ENCODE measurements around the gene ZIC1.

Gene ZIC1

DNA sequence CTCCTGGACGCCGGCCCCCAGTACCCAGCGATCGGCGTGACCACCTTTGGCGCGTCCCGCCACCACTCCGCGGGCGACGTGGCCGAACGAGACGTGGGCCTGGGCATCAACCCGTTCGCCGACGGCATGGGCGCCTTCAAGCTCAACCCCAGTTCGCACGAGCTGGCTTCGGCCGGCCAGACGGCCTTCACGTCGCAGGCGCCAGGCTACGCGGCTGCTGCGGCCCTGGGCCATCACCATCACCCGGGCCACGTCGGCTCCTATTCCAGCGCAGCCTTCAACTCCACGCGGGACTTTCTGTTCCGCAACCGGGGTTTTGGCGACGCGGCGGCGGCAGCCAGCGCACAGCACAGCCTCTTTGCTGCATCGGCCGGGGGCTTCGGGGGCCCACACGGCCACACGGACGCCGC lies 956 bp downstream of the ZIC1 start:
- DNase-seq (ENCODE audit: low read depth in 3 of 3, low spot score in 1 of 3): no peak

DNA sequence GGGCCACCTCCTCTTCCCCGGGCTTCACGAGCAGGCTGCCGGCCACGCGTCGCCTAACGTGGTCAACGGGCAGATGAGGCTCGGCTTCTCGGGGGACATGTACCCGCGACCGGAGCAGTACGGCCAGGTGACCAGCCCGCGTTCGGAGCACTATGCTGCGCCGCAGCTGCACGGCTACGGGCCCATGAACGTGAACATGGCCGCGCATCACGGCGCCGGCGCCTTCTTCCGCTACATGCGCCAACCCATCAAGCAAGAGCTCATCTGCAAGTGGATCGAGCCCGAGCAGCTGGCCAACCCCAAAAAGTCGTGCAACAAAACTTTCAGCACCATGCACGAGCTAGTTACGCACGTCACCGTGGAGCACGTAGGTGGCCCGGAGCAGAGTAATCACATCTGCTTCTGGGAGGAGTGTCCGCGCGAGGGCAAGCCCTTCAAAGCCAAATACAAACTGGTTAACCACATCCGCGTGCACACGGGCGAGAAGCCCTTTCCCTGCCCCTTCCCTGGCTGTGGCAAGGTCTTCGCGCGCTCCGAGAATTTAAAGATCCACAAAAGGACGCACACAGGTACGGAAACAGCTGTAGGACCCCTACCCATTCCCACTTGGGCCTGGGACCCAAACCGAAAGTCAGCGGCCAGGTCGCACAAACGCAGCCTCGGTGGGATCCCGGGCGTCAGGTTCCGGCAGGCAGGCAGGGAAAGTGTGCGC lies 1.5 kb downstream of the ZIC1 start:
- no peak for DNase-seq (ENCODE audit: low read depth in 3 of 3, low spot score in 1 of 3)

DNA sequence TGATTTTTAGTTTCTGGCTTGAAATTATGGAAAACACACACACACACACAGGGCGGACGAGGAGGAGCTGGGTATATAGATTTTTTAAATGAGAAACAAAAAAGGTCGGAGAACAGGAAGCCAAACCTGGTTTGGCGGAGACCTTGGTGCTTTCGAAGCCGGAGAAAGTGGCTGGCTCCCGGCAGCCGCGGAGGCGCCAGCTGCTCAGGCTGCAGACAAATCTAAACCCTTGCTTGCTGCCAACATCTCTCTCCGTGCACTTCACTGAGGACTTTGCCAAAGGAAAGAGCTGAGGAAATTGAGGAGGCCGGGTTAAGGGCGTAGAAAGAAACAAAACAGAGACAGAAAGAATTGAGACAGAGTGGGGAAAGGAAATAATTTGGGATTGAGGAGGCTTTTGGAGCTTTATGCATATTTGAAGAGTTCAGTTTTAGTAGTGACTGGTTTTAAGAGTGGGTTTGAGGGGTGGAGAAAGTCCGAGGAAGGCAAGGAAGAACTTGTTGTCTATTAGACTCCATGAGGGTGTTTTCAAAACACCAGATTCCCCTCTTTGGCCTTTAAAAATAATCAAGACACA lies 2.2 kb downstream of the ZIC1 start:
- DNase-seq (ENCODE audit: low read depth in 3 of 3, low spot score in 1 of 3): no peak

DNA sequence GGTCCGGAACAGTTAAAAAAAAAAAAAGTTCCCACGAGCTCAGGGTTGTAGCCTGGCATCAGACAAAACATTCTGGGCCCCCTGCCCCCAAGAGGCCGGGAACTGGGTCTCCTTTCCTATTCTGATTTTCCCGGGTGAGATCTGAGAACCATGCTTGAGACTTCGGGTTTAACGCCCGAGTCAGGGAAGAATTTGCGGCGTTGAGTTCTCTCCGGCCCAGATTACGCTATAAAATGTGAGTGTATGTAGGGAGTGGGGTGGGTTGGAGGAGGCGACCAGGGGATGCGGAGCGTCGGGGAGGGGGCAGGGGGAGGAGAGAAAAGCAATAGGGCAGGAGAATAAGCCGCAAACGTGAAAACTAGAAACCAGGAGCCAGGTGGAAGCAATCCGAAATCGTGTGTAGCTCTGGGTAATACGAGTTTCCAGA lies 2.7 kb downstream of the ZIC1 start:
- no peak for DNase-seq (ENCODE audit: low read depth in 3 of 3, low spot score in 1 of 3)

DNA sequence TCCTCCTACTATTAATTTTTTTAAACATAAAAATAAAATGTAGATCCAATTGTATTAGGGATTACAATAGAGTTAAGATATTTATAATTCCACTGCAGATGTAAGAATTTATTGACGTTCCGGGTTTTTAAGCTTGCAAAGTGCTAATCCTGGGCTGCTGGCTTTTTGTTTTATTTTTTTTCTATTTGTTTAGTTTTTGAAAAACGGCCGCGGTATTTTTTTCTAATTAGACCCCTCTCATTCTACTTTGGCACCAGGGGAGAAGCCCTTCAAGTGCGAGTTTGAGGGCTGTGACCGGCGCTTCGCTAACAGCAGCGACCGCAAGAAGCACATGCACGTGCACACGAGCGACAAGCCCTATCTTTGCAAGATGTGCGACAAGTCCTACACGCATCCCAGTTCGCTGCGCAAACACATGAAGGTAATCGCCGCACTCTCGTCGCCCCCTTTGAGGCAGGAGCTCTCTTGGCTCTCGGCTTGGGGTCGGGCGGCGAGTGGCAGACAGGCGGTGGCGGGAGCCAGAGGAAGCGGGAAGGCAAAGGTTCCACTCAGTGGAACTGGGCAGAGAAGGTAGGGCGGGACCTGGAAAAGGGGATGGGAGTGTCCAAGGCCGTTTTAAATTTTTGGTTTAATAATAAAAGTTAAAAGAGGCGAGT lies 3.2 kb downstream of the ZIC1 start:
- DNase-seq (ENCODE audit: low read depth in 3 of 3, low spot score in 1 of 3): no peak

DNA sequence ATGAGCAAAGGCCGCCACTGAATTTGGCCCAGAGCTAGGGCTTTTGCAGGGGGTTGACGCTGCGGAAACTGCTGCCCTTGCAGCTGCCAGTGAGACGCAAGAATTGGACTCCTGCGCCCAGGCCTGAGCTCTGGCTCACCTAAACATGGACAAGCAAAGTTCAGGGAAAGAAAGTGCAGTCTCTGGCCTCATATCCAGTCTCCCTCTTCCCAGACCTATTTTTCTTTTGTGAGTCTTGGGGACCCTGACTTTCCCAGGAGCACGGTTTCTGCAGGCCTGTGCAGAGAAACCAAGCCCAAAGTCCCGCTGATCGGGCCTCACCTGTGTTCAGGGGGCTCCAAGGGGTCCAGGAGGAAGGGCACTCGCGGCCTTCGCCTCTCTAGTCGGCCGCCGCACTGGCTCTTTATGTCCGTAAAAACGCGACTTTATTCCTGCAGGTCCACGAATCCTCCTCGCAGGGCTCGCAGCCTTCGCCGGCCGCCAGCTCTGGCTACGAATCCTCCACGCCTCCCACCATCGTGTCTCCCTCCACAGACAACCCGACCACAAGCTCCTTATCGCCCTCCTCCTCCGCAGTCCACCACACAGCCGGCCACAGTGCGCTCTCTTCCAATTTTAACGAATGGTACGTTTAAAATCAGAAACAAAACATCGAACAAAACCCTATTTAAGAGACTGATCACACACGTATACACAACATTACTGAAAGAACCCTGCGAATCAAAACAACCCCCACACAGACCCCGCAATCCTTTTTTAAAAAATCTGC lies 3.9 kb downstream of the ZIC1 start:
- DNase-seq (ENCODE audit: low read depth in 3 of 3, low spot score in 1 of 3): no peak

DNA sequence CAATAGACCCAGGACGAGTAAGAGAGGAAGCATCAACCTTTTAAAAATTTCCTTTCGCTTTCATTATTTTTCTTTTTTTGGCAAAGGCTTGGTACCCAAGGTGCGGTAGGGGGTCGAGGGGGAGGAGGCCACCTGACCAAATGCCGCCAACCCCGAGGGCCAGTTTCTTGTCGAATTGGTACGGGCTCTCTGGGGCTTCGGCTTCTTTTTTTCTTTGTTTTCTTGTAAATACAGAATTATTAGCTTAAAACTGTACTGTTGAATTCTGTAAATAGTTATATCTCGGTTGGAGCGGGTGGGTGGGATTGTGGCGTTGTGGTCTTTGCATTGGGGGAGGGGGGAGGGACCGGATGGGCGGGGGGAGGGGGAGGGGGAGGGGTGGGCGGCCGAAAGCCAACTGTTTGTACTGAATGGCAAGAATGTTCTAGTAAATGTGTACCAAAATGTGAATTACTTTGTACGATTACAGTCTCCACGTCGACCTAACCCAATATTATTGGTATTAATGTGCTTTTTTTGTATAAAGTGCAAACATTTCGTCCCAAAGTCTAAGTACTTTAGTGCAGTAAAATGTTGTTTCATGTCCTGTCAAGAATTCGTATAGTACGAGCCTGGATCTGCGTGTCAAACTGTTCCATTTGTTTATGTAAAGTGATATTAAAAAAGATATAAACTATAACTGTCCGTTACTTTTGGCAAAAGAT lies 4.7 kb downstream of the ZIC1 start:
- DNase-seq (ENCODE audit: low read depth in 3 of 3, low spot score in 1 of 3): no peak

DNA sequence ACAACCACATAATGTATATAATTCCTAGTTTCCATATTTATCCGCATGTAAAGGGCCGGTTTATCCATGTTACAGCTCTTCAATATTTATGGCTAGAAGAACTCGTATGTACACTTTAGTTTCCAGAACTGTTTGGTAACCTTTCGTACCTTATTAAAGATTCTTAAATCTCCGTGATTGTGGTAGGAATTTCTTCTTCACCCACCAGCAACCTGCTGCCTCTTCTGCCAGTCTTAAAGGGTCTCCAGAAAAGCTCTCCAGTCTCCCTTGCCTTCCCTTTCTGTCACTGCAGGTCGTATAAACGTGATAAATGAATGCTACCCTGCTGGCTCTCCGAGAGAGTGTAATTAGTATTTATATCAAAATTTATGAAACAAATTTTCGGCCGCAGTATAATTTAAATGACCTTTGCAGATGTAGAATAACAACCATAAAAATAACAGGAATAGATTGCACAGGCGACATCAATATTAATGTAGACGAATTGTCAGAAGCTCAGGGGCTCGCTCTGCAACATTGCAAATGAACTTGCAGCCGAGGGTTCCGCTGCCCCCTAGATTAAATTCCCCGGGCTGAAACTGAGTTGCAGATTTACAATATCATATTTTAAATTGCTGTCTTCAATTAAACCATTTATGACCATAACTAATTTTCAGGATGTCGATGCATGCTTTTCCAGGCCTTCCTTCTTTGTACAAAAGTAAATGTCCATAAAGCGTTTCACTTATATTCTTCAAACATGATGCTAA lies 5.4 kb downstream of the ZIC1 start:
- DNase-seq (ENCODE audit: low read depth in 3 of 3, low spot score in 1 of 3): no peak

DNA sequence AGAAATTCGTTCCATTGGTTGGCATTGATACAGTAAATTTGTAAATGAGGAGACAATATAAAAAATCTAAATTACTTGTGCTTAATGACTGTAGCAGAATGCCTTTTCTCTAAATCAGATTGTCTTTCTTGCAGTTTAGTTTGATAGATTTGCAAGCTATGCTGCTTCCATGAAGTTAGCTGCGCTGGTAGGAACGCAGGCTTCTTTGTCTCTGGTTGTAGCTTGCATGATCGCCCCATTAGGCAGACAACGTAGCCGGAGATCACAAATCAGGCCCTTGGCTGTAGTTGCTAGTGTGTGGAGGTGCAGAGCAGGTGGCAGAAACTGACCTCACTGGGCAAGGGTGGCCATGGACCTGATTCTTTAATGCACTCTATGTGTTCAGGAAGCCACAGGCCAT lies 6.1 kb downstream of the ZIC1 start:
- DNase-seq (ENCODE audit: low read depth in 3 of 3, low spot score in 1 of 3): no peak

DNA sequence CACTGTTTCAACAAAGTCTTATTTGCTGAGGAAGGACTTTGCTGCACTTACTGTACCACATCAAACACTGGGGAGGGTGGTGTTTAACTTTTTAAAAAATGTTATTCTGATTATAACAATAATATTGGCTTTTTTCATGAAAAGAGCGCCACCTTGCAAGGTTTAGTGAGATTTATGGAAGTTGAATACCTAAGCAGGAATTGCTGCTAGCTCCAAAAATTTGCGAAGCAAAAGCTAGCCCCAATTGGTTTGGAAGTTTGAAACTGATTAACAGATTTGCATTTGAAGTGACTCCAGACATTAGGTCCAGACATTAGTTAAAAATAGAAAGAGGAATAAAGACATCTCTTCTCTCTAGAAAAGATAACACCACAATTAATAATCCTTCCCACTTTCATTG lies 6.7 kb downstream of the ZIC1 start:
- DNase-seq (ENCODE audit: low read depth in 3 of 3, low spot score in 1 of 3): no peak

DNA sequence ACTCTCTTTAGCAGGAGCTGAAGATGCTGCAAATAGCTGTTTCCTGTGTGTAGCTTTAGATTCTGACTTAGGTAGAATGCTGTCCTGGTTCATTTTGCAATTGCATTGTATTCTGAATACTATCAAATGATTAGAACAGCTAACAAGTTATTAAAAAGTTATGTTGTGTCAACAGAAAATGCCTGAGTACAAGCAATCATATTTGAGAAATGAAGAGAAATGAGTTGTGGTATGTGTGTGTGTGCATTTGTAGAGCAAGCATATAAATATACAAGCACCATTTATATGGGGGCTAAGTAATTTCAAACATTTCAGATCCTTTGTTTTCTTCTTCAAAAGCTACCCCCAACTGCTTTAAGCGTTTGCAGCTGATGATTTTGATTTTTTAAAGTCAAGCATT lies 7.8 kb downstream of the ZIC1 start:
- DNase-seq (ENCODE audit: low read depth in 3 of 3, low spot score in 1 of 3): no peak

DNA sequence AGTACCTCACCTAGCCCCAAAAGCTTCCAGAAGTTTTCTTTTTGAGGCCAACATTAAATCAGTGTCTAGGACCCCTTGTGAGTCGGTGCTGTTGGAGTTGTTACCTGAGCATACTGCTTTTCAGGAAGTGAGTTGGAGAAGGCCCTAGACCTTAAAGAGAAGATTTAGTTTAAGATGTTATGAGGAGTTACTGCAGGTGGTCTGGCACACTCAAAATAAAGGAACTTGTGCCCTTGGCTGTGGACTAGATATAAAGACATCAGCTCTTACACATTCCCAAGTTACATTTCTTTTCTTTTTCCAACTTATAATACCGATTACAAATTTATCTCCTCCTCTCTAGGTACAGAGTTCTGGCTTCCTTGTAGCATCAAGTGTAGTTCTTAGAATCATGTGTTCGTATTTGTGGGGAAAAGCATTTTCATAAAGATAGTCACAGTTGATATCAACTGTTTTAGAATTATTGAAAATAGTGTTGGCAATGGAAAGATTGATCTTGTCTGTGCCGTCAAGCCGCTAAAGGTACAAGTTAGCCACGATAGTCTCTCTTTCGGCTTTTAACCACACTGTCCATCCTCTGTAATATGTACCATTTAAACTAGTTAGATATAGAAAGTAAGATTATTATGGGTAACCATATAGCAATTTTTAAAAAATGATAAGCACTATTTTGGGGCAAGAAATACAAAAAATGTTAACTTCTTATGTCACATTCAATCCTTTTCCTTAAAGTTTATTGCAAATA lies 8.6 kb downstream of the ZIC1 start:
- DNase-seq (ENCODE audit: low read depth in 3 of 3, low spot score in 1 of 3): no peak

DNA sequence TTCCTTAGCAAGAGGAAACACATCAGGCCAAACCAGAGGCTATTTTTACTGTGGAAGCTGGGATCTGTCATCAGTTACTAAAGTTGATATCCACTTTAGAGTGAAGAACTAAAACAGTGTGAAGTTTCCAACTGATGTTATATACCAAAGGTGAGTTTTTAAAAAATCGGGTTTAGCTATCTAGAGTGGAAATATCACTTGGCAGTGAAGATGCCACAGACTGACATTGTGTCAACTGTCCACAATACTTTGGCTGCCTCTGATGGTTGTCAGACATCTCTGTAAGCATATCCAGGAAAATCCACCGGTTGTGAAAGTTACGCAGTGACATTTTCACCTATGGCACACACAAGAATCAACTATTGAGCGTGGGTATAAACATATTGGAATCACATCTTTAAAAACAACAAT lies 9.2 kb downstream of the ZIC1 start:
- DNase-seq (ENCODE audit: low read depth in 3 of 3, low spot score in 1 of 3): no peak

DNA sequence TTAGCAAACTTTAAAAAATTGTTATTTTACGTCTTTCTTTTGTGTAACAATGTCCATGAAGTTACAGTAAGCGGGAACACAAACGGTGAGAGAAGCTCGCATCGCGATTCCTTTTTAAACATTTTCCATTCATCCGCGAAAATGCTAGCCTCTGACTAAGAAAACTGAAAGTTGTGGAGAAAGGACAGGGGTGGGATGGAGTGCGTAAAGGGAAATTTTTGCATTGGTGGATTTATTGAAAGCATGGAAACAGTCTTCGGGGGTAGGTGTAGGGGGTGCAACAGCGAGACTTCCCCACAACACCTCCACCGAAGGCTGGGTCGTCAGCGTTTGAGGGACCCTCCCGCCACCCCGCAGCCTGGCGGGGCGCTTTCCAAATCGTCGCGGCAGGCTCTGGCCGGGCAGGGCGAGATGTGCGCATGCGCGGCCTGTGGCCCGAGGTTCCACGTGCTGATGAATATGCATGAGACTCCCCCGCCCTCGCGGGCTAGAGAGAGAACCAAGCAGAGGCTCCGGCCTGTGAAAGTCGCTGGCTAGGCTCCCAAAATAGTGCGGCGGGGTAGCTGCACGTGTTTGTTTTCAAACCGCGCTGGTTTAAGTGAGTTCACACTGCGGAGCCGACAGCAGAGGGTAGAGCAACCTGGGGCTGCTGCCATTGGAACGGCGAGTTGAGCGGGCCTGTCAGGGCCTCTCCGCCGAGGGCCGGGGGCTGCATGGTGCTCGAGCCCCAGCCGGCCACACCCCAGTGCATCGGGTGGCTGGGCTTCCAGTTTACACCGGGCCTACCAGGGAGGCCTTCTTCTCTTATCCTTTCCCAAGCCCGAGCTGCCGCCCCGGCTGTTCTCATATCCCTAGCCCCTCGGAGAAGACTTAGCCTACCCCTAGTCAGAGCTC lies 9.9 kb downstream of the ZIC1 start:
- no peak for DNase-seq (ENCODE audit: low read depth in 3 of 3, low spot score in 1 of 3)

DNA sequence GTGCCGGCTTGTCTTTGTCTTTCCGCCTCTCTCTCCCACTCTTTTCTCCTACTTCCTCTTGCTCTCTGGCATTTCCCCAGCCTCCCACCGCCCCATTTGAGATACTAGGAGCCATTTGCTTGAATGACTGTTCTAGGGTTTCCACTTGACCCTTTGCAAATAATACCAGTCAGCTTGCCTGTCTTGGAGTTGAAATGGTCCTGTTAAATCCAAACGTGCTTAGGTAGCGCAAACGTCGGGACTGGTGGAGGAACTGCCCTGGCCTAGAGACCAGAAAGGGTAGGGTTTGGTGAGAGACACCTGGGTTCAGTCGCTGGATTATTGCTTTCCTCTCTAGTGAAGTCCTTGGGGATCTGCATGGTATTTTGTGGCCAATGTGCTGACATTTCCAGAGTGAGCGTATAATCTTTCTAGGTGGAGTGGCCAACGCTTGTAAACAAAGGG lies 10.6 kb downstream of the ZIC1 start:
- no peak for DNase-seq (ENCODE audit: low read depth in 3 of 3, low spot score in 1 of 3)

DNA sequence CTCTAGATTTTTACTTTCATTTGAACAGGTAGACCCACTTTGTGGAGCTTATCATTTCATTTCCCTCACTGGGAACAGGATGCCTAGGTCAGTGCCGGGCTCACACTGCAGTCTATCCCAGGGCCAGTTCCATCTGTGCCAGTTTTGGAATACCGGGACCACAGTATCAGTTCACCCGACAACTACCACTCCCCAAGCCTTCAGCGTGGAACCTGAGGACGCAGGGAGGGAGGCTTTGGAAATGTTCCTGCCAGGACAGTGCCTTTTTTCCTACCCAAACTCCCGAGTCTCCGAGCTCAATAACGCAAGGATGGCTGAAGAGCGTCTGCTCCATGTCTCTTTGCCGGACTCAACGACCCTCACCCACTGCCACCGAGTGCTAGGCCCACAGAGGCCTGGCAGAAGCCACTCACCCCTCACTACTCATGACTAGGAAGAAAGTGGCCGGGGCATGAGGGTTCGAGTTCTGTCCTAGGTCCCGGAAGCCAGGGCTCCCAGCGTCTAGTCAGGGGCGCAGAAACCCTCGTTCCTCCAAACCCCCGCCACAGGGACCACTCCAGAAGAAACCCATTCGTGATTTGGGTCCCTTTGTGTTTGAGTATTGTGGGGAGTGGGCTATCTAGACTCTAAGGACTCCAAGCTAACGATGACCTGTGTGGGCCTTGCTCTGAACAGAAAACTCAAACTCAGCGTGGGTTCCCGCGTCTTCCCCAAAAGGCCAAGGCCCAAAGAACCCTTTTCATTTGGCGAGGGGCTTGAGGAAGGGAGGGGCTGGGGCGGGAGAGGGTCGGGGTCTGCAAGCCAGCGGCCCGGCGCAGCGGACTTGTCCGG lies 11.4 kb downstream of the ZIC1 start:
- DNase-seq (ENCODE audit: low read depth in 3 of 3, low spot score in 1 of 3): no peak

DNA sequence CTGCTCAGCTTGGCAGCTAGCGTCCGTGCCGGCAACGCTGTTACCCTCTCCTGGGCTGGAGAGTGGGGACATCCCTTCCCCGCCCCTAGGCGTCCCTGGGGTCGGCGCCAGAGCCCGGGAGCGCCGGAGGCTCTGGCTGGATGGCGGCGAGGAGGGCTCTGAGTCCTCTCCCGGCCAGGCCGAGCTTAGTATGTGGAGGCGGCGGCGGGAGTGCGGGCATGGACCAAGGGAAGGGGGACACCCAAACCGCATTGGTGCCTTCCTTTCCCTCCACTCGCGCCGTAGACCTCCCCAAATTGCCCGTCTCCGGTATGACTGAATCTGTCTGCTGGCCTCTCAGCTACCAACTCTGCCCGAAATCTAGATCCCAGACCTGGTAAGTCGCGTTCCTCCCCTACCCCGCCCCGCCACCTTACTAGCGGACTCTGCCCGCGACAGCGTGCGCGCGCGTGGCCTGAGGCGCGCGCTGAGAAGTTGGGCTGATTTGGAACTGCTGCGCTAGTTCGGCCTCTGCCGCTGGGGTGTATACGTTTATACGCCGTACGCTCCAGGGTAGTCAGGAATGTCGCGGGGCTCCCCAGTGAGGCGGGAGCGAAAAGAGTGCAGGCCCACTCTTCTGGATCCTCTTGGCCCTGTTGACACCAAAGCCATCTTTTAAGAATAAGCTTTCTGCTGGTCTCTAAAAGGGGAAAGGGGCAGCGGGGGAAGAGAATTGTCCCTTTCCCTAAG lies 12.2 kb downstream of the ZIC1 start:
- no peak for DNase-seq (ENCODE audit: low read depth in 3 of 3, low spot score in 1 of 3)
